MM.1S (cell line): ENCODE data around the gene CCDC73.

ENCODE experiments used
- CTCF ChIP-seq: fragments of 300-600 bp; sonication (generic); IDR thresholded peaks from 2 replicates; pipeline ENCODE4 v1.5.1; 2016; ENCODE audit warnings: antibody characterized with exemption, low read length, mixed read lengths
- EZH2 ChIP-seq: fragments of 300-600 bp; sonication (generic); optimal IDR thresholded peaks from 2 replicates; pipeline ENCODE3; 2017; ENCODE audit warnings: low read depth, mild to moderate bottlenecking, antibody characterized with exemption, low read length, mixed read lengths

GRCh38 chr11:32635819-32636218 lies 158.6 kb downstream of the CCDC73 start:
- TF ChIP-seq CTCF = no peak
- TF ChIP-seq EZH2 = no peak
